Neuronal stem cell (in vitro differentiated cells): ENCODE measurements around the gene CACNA1H.

Experiments
- DNase-seq: peaks from one replicate; pipeline ENCODE4 v3.0.0-alpha.2; 2013; ENCODE audit warnings: low spot score
- H2AFZ ChIP-seq: one replicate; pipeline ENCODE4 v1.6.1; 2013; ENCODE audit warnings: mild to moderate bottlenecking, low read length, inconsistent platforms
- H2AK5ac ChIP-seq: 2 replicates; pipeline ENCODE4 v1.6.1; 2013; ENCODE audit warnings: low read depth, mild to moderate bottlenecking, inconsistent platforms, low read length, moderate library complexity, mixed read lengths
- H2BK120ac ChIP-seq: 2 replicates; pipeline ENCODE4 v1.6.1; 2013; ENCODE audit warnings: low read depth, mild to moderate bottlenecking, inconsistent platforms, low read length, moderate library complexity, mixed read lengths
- H2BK12ac ChIP-seq: one replicate; pipeline ENCODE4 v1.6.1; 2013; ENCODE audit warnings: low read length, inconsistent platforms
- H2BK15ac ChIP-seq: 2 replicates; pipeline ENCODE4 v1.6.1; 2013; ENCODE audit warnings: mild to moderate bottlenecking, low read length, inconsistent platforms, mixed read lengths
- H2BK5ac ChIP-seq: one replicate; pipeline ENCODE4 v1.6.1; 2013; ENCODE audit warnings: inconsistent platforms, mild to moderate bottlenecking, low read length, moderate library complexity
- H3K14ac ChIP-seq: one replicate; pipeline ENCODE4 v1.6.1; 2013; ENCODE audit warnings: low read length, inconsistent platforms
- H3K18ac ChIP-seq: 2 replicates; pipeline ENCODE4 v1.6.1; 2013; ENCODE audit warnings: low read length, inconsistent platforms
- H3K23ac ChIP-seq: 2 replicates; pipeline ENCODE4 v1.6.1; 2013; ENCODE audit warnings: low read depth, mild to moderate bottlenecking, mixed read lengths, low read length, inconsistent platforms; ENCODE audit not compliant: poor library complexity
- H3K27ac ChIP-seq: replicated peaks from 3 replicates; pipeline ENCODE4 v1.5.1; 2013; ENCODE audit warnings: low read length, inconsistent platforms
- H3K27me3 ChIP-seq, 3 experiments: 2 replicates each; pipeline ENCODE4 v1.6.1; 2013; ENCODE audit warnings: low read length in 3 of 3, mild to moderate bottlenecking in 2 of 3, inconsistent platforms in 1 of 3, low read depth in 1 of 3, mixed read lengths in 1 of 3, moderate library complexity in 1 of 3; ENCODE audit not compliant: control insufficient read depth in 3 of 3, insufficient read depth in 3 of 3
- H3K36me3 ChIP-seq, 2 donors: replicated peaks in 1 of 2; 2 replicates each; pipeline ENCODE4 v1.6.1; 2013; ENCODE audit warnings: low read length in 2 of 2; ENCODE audit not compliant: control insufficient read depth in 2 of 2, insufficient read depth in 2 of 2
- H3K4ac ChIP-seq: 2 replicates; pipeline ENCODE4 v1.6.1; 2013; ENCODE audit warnings: inconsistent platforms, mild to moderate bottlenecking, low read length, moderate library complexity
- H3K4me1 ChIP-seq, 2 donors: 1 replicate in 1 of 2; 2 replicates in 1 of 2; pipeline ENCODE4 v1.6.1; 2013; ENCODE audit warnings: low read length in 2 of 2, low read depth in 1 of 2; ENCODE audit not compliant: control insufficient read depth in 2 of 2, insufficient read depth in 1 of 2
- H3K4me2 ChIP-seq: one replicate; pipeline ENCODE4 v1.6.1; 2013; ENCODE audit warnings: mild to moderate bottlenecking, low read length, inconsistent platforms; ENCODE audit not compliant: insufficient read depth, poor library complexity, severe bottlenecking
- H3K4me3 ChIP-seq, 2 donors: 2 replicates each; pipeline ENCODE4 v1.5.1; 2013; ENCODE audit warnings: low read length in 2 of 2, mild to moderate bottlenecking in 2 of 2, inconsistent platforms in 1 of 2, moderate library complexity in 1 of 2
- H3K79me1 ChIP-seq: one replicate; pipeline ENCODE4 v1.6.1; 2013; ENCODE audit warnings: low read depth, mild to moderate bottlenecking, inconsistent platforms, low read length, moderate library complexity
- H3K9ac ChIP-seq: one replicate; pipeline ENCODE4 v1.6.1; 2013; ENCODE audit warnings: mild to moderate bottlenecking, low read depth, low read length, inconsistent platforms; ENCODE audit not compliant: poor library complexity
- H3K9me3 ChIP-seq, 2 donors: replicated peaks in 1 of 2; 2 replicates each; pipeline versions ENCODE3 to v1.6.1; 2013; ENCODE audit warnings: low read length in 2 of 2, mild to moderate bottlenecking in 2 of 2, inconsistent platforms in 1 of 2, low read depth in 1 of 2, mixed read lengths in 1 of 2, moderate library complexity in 1 of 2; ENCODE audit not compliant: control insufficient read depth in 2 of 2, insufficient read depth in 1 of 2
- H4K8ac ChIP-seq: one replicate; pipeline ENCODE4 v1.6.1; 2013; ENCODE audit warnings: low read depth, mild to moderate bottlenecking, inconsistent platforms, low read length, moderate library complexity
- H4K91ac ChIP-seq: one replicate; pipeline ENCODE4 v1.6.1; 2013; ENCODE audit warnings: low read length, low read depth, mild to moderate bottlenecking, inconsistent platforms; ENCODE audit not compliant: poor library complexity
- WGBS, 2 donors: extraction: QIAGEN DNeasy Blood & Tissue Kit; methylation state at CpG; one replicate each; pipeline ENCODE4 v1.1.7; 2013; ENCODE audit warnings: missing lambda C conversion rate in 2 of 2, mixed read lengths in 1 of 2; ENCODE audit not compliant: insufficient read length in 2 of 2, insufficient replicate concordance in 1 of 2; ENCODE audit errors: extremely low coverage in 2 of 2; 5-methylcytosine and 5-hydroxymethylcytosine counted together

CACNA1H gene

GRCh38 chr16:1214719-1215118, 61.8 kb downstream of the CACNA1H start:
- Histone ChIP-seq H3K4ac (no peak overlapping the region), H2BK120ac (no peak overlapping the region), H3K9ac (no peak overlapping the region), H3K27me3 (no peaks in the 10 kb centered on the region), H3K36me3 (peaks cover 8 to 41% of the 10 kb centered on the region in 2 donors), H3K14ac (no peak overlapping the region), H2BK15ac (no peak overlapping the region), H2BK12ac (no peak overlapping the region), H2AK5ac (no peak overlapping the region), H3K18ac (no peak overlapping the region), H3K27ac (no peak overlapping the region), H4K91ac (no peak overlapping the region), H3K79me1 (peaks cover 8% of the 10 kb centered on the region), H3K23ac (no peak overlapping the region), H3K4me1 (no peaks in the 10 kb centered on the region), H3K4me2 (no peak overlapping the region), H3K9me3 (peaks cover 0 to 2% of the 10 kb centered on the region in 2 donors), H2BK5ac (no peak overlapping the region), H4K8ac (no peak overlapping the region), H3K4me3 (no peak overlapping the region), H2AFZ (no peak overlapping the region)
- WGBS, 2 donors = no CpG with 5 or more reads among the region's 16 CpGs
- DNase-seq = no peak

GRCh38 chr16:1215574-1216295, 62.8 kb downstream of the CACNA1H start:
- Histone ChIP-seq H4K8ac (no peak overlapping the region), H3K4me1 (no peaks in the 10 kb centered on the region), H3K27ac (no peak overlapping the region), H3K23ac (peak overlapping the region; percentile 85), H3K9ac (no peak overlapping the region), H3K36me3 (peaks cover 11 to 43% of the 10 kb centered on the region in 2 donors), H2BK15ac (no peak overlapping the region), H3K4me2 (no peak overlapping the region), H4K91ac (no peak overlapping the region), H3K9me3 (peaks cover 0 to 2% of the 10 kb centered on the region in 2 donors), H2BK120ac (no peak overlapping the region), H3K4me3 (no peak overlapping the region), H2AK5ac (no peak overlapping the region), H2BK12ac (no peak overlapping the region), H3K27me3 (no peaks in the 10 kb centered on the region), H2BK5ac (no peak overlapping the region), H3K4ac (peak overlapping the region; percentile 11), H3K14ac (peak overlapping the region; percentile 94), H2AFZ (no peak overlapping the region), H3K18ac (peak overlapping the region; percentile 28), H3K79me1 (peaks cover 8% of the 10 kb centered on the region)
- WGBS, 2 donors = no CpG with 5 or more reads among the region's 32 CpGs
- DNase-seq = no peak

GRCh38 chr16:1216296-1216619, 63.4 kb downstream of the CACNA1H start:
- Histone ChIP-seq H3K14ac (peak overlapping the region; percentile 94), H2AK5ac (no peak overlapping the region), H2BK15ac (no peak overlapping the region), H4K8ac (no peak overlapping the region), H3K4ac (peak overlapping the region; percentile 11), H3K36me3 (peaks cover 11 to 43% of the 10 kb centered on the region in 2 donors), H3K4me2 (no peak overlapping the region), H3K18ac (peak overlapping the region; percentile 28), H3K4me1 (no peaks in the 10 kb centered on the region), H3K9me3 (peaks cover 0 to 2% of the 10 kb centered on the region in 2 donors), H2BK12ac (no peak overlapping the region), H3K4me3 (no peak overlapping the region), H3K79me1 (peaks cover 8% of the 10 kb centered on the region), H2BK120ac (no peak overlapping the region), H3K27me3 (no peaks in the 10 kb centered on the region), H3K9ac (no peak overlapping the region), H2AFZ (no peak overlapping the region), H3K23ac (peak overlapping the region; percentile 85), H3K27ac (no peak overlapping the region), H4K91ac (no peak overlapping the region), H2BK5ac (no peak overlapping the region)
- no peak for DNase-seq
- no CpG with 5 or more reads among the region's 12 CpGs for WGBS, 2 donors

GRCh38 chr16:1216681-1217400, 63.9 kb downstream of the CACNA1H start:
- no peak overlapping the region for H3K18ac ChIP-seq
- H2AK5ac ChIP-seq = no peak overlapping the region
- H2BK120ac ChIP-seq = no peak overlapping the region
- peaks cover 11 to 44% of the 10 kb centered on the region in 2 donors for H3K36me3 ChIP-seq
- H4K8ac ChIP-seq = no peak overlapping the region
- H2BK5ac ChIP-seq = peak overlapping the region; percentile 66
- no peak overlapping the region for H2AFZ ChIP-seq
- no peak for DNase-seq
- no peak overlapping the region for H2BK15ac ChIP-seq
- H3K14ac ChIP-seq = no peak overlapping the region
- H2BK12ac ChIP-seq = no peak overlapping the region
- peak overlapping the region; percentile 25 for H3K23ac ChIP-seq
- no peak overlapping the region for H3K4me2 ChIP-seq
- H3K9me3 ChIP-seq = peaks cover 0 to 2% of the 10 kb centered on the region in 2 donors
- H3K4me3 ChIP-seq = peak overlapping the region in 1 of 2 donors; percentile 3
- H4K91ac ChIP-seq = no peak overlapping the region
- WGBS, 2 donors = no CpG with 5 or more reads among the region's 32 CpGs
- no peak overlapping the region for H3K4ac ChIP-seq
- no peak overlapping the region for H3K27ac ChIP-seq
- peaks cover 8% of the 10 kb centered on the region for H3K79me1 ChIP-seq
- no peaks in the 10 kb centered on the region for H3K27me3 ChIP-seq
- no peak overlapping the region for H3K9ac ChIP-seq
- H3K4me1 ChIP-seq = no peaks in the 10 kb centered on the region
